ENCODE measurements around the gene ABHD5.

The ABHD5 gene

DNA sequence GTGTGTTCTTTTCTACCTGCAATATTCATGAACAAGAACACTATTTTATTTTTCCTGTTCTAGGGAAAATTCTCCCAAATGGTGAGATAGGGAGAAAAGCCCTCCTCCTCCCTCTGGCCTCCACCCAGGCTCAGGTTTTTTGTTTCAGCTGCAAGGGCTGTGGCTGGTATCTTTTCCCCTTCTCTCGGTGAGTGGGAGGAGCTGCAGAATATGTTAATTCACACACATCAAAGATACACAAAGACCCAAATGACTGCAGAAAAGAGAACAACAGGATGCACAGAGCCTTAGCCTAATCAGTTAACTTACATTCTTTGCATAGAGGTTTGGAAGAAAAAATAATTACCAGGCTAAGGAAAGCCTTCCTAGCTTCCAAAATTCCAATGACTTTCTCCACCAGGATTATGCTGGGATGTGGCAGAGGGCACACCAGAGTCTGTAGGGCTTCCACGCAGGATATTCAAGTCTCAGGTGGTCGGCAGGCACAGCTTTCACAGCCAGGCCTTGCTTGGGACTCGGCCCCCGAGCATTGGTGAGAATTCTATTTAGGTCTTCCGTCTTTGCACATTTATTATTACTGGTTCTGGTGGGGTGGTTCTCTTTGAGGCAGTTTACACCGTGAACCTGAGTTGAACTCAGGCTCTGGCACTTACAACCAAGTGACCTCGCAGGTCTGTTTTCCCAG lies 64.9 kb downstream of the ABHD5 start:
- DNase-seq (ENCODE audit: low read depth) = no peak

DNA sequence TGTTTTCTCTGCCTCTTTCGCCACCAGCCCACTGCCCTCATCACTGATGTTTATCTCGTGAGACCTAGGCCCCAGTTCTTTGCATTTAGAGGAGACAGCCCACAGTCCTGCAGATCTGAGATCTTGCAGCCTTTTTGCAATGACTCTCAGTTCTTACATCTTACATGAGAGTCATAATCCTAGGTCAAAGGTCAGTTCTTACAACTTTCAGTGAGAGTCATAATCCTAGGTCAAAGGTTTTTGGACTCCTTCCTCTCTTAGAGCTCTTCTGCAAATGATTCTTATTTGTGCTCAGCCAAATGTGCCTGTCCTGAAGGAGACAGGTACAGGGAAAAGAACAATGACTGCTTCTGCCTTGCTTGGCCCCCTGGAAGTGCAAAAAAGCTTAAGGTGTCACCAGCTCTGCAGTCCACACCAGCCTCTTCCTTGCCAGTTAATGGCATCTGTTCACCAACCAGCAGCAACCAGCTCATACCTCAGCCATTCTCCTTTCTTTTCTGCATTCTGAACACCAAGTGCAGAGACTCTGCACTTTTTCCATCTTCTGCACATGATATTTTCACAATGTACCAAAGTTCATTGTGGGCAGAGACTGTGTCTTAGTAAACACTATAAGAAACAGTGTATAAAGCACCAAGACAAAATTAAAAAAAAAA lies 67.1 kb downstream of the ABHD5 start:
- no peak for DNase-seq (ENCODE audit: low read depth)

DNA sequence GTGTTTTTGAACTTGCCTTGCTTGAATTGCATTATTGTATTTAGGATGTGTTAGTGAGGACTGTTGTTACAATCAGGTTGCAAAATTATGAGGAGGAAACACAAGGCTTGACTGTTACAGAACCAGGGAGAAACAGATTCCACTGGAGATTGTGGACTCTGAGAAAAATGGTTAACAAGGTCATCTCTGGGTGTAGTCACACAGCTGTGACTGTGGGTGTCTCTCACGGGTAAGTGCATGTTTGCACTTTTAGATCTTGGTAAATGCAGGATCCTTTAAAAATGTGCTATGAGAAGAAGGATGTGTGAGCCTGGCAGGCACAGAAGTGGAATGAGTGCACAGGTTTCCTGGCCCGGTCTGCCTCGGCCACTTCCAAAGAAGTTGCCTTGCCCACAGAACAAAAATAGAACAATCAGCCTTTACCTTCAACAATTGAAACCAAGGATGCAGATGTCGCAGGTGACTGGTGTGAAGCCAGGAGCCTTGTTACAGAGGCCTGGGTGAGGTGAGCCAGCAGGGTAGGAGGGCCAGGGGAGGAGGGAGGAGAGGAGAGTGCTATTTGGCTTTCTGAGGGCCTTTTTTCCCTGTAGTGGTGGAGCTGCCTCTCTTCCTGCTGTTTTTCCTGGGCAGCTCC lies 68.0 kb downstream of the ABHD5 start:
- no peak for DNase-seq (ENCODE audit: low read depth)

DNA sequence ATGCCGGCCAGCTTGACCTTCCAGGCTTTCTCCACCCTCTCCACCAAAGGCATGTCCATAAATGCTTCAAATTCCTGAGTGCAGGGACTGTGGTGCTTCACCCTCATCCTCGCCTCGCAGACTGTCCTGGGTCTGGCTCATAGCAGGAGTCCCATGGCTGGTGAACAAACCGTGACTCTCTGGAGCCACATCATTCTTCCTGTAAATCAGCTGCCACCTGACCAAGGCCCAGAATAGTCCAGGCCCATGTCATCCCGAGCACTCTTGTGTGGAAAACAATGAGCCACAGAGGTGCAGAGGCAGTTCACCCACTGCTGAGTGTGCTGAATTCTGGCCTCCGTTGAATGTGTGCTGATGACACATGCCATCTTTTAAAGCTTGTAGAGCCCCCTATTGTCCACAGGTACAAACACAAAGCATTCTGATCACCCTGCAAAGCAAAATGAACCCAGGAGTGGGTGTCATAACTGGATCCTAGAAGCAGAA lies 68.6 kb downstream of the ABHD5 start:
- peak; percentile 38 for DNase-seq (ENCODE audit: low read depth)

DNA sequence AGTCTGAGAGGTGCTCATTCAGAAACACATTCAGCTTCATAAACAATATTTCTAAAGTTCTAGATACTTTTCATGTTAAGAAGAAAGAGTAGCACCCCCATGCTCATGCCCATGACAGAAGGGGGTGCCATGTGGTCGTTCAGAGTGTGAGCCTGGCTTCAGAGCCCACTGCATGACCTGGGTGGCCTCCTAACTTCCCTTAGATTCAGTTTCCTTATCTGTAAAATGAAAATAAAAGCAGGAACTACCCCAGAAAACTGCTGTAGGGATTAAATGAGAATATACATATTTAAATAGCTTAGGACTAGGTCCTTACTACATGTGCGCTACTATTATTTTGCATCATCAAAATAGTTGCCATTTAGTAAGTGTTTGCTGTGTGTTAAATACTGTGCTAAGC lies 69.2 kb downstream of the ABHD5 start:
- no peak for DNase-seq (ENCODE audit: low read depth)

DNA sequence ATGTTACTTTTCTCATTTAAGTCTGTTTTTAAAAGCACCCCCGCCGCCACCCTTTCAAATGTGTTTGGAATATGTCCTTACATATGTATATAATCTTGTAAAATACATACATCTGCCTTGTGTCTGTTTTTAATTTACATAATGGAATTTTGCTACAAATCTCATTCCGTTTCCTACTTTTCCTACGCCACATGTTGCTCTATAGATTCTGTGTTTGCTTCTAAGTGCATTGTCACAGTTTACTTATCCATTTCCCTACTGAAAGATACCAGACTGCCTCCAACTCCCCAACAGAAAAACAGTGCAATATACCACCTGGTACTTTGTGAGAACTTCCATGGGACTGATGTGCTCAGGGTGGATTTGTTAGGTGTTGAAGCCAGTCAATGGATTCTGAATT lies 70.2 kb downstream of the ABHD5 start:
- no peak for DNase-seq (ENCODE audit: low read depth)

DNA sequence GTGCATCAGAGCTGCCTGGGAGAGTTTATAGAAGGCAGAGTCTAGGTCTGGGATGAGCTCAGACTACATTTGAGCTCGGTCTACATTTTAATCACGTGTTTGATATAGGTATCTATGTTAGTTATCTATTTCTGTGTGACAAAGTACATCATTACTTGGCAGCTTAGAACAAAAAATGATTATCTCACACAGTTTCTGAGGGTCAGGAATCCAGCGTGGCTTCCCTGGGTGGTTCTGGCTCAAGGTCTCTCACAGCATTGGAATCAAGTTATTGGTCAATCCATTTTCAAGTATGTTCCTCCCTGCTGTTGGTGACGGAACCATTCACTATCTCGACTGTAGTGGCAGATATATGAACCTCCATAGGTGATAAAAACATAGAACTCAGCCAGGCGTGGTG lies 71.7 kb downstream of the ABHD5 start:
- no peak for DNase-seq (ENCODE audit: low read depth)

DNA sequence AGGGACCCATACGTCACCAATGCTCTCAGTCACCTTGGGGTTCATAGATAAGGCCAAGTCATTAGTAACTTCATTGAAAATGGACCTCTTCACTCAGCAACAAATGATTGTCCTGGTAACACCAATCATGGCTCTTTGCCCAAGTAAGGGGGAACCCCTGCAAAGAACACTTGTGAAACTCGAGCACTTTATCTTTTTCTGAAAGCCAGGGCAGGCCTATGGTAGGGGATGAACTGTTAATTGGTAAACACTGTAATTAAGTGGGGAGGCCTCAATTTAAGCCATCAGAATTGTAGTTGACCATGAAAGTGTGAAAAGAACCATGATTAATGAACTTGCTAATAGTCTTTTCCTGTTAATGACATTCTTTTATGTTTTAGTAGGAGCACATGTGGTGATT lies 73.3 kb downstream of the ABHD5 start:
- DNase-seq (ENCODE audit: low read depth) = no peak

DNA sequence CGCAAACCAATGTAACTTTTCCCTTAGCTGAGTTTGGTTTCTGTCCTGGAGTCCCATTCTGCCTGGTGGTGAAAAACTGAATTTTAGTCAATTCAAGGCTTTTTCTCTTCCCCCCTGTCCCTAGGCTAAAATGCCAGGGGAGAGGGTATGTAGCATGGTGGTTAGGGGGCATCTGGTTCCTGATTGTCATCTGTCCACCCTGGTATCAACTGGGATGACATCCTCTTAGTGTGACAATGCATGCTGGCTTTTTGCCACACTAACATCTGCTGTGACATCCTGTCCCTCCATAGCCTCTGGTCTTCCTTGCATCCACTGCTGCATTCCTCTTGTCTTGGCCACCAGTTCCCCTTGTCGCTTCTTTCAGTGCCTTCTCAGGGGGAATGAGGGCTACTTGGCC lies 73.7 kb downstream of the ABHD5 start:
- DNase-seq (ENCODE audit: low read depth) = no peak

DNA sequence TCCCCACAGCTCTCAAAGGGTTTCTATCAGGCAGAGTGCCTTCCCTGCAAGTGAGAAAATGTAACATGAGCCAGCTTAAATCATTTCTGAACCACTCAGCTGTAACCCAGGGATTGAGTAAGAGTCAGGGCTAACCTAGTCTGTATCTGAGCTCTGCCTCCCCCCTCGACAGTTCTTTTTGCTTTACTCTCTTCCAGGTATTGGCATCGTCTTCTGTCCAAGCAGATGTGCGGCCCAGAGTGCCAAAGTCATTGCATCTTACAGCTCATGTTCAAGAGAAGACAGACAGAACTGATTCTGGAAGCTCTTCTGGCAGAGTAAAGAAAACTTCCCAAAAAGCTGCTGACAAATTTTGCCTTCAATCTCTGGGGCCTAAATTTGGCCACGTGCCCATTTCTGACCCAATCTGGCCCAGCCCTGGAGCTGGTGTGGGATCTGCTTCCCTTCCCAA lies 74.8 kb downstream of the ABHD5 start:
- DNase-seq (ENCODE audit: low read depth) = peak; percentile 71

DNA sequence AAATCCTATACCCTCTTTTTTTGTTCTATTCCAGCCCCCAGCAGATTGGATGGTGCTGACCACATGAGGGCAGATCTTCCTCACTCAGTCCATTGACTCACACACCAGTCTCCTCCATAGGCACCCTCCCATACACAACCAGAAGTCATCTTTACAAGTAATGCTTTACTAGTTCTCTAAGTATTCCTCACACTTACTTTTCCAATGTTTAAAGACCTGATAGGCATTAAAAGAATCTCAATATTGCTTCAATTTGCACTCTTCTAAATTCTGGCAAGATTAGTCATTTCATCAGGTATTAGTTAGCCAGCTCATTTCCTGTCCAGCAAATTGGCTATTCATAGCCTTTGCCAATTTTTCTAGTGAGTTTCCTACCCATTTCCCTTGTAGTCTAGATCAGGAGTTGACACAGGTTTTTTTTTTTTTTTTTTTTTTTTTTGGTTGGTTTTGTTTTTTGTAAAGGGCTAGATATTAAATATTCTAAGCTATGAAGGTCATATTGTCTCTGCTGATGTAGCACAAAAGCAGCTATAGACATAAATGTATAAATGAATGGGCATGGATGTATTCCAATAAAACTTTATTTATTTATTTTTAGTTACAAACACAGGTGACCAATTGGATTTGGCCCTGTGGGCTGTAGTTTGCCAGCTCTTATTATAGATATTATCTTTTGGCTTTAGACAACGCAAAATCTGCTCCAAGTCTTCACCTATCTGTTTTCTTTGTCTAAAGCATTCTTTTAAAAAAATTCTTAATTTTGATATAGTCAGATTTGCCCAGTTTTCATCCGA lies 76.1 kb downstream of the ABHD5 start:
- DNase-seq (ENCODE audit: low read depth) = peak; percentile 34

DNA sequence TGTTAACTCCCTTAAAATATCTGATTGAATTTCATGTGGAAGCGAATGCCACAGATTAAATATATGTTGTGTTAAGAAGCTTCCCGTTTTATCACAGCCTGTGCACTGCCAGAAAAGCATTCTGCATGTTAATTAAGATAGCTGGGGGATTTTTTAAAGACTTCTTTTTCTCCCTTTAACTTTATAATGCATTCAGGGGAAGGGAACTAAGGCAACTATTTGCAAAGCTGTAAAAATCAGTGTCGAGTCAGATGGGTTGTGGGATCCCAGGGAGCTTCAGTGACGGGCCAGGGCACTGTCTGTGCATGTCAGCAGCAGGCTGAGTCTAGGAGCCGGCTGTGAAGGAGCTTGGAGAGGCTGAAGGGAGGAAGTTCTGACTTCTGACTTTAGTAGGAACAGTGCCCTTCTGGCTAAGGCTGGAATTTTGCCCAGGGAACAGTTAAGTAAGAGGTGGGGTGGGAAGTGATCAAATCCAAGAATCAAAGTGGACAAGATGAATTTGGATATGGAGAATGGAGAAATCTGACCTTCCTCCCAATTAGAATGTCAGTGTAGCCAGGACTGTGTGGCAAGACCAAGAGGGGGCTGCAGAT lies 77.7 kb downstream of the ABHD5 start:
- peak; percentile 98 for DNase-seq (ENCODE audit: low read depth)

DNA sequence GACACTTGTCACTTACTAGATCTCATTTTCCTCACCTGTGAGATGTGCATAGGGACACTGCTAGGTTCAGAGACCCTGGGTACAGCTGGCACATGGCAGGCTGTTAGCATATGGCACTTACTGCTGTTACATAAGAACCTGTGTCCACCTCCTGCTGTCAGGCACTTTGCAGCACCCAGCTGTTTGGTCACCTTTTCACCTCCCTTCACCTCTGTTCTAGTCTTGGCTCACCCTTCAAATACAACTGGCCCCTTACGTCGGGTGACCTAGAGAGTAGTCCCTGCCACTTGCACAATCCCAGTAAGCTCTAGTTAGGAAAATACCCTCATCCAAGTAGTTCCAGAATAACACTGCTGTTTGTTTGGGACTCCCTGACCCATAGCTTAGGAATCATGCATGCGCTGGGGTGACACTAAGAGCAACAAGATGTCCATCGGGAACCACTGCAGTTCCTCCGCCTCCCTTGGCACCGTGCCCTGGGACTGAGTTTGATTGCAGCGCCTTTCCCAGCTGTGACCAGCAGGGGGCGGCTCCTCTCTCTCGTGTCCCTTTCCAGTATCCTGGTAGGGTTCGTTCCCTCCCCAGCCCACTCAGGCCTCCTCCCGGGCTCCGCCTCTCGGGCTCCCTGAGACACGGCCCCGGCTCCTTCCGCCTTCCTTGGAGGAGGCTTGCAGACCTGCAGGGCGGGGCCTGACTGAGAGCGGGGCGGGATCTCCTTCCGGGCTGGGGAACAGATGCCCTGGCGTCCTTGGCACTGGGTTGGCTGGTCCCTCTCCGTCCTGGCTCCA lies 78.6 kb downstream of the ABHD5 start:
- DNase-seq (ENCODE audit: low read depth) = peak; percentile 97

DNA sequence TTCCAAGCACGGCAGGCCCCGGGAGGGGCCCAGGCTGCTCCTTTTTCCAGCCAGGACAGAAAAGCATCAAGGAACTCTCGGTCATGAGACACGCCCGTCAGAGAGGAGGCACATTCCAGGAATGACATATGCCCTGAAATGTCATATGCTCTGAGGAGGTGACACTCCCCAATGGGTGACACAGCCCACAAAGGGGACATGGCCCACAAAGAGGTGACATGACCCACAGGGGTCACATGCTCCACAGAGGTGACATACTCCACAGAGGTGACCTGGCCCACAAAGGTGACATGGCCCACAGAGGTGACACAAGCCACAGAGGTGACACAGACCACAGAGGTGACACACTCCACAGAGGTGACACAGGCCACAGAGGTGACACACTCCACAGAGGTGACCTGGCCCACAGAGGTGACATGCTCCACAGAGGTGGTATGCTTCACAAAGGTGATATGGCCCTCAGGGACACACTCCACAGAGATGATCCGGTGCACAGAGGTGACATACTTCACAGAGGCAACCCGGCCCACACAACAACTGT lies 79.2 kb downstream of the ABHD5 start:
- no peak for DNase-seq (ENCODE audit: low read depth)

DNA sequence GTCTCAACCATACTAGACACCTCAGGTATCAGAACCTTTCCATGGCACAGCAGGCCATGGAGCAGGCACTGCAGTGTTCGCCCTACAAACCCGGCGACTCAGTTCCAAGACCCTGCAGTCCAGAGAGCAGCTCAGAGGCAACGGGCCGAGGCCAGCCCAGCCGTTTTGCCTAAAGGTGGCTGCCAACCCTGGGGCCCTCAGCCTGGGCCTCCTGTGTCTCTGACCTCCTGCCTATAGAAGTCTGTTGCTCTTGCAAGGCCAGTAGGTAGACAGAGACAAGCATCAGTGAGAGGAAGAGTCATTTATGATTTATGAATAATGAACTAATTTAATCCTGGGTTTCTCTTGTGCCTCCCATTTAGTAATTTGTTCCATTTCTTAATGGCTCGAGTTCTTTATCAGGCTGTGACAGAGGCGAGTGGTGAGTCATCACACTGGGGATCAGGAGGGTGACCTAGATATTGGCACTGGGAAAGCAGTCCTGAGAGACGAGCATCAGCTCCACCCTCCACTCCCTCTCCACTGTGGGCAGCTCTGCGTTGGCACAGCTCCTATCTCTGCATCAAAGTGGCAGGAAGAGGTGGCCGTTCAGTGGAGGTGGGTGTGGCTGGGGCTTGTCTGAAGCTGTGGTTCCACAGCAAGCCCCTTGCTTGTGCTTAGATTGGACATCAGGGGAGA lies 79.8 kb downstream of the ABHD5 start:
- peak; percentile 19 for DNase-seq (ENCODE audit: low read depth)

DNA sequence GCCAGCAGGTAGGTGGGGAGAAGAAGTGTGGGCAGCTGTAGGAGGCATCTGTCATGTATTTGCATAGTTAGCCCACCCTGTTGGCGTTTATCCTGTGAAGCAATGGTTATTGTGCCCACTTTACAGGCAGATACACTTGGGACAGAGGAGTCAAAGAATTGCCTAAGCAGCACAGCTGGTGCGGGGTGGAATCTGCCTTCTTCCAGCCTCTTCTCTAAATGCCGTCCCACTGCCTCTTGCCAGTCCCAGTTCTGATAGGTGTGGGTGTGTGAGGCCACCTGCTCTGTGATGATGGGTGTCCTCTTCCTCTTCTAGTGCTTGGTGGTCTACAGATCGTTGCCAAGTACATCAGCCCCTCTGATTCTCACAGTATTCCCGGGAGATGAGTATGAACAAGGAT lies 80.9 kb downstream of the ABHD5 start:
- no peak for DNase-seq (ENCODE audit: low read depth)

DNA sequence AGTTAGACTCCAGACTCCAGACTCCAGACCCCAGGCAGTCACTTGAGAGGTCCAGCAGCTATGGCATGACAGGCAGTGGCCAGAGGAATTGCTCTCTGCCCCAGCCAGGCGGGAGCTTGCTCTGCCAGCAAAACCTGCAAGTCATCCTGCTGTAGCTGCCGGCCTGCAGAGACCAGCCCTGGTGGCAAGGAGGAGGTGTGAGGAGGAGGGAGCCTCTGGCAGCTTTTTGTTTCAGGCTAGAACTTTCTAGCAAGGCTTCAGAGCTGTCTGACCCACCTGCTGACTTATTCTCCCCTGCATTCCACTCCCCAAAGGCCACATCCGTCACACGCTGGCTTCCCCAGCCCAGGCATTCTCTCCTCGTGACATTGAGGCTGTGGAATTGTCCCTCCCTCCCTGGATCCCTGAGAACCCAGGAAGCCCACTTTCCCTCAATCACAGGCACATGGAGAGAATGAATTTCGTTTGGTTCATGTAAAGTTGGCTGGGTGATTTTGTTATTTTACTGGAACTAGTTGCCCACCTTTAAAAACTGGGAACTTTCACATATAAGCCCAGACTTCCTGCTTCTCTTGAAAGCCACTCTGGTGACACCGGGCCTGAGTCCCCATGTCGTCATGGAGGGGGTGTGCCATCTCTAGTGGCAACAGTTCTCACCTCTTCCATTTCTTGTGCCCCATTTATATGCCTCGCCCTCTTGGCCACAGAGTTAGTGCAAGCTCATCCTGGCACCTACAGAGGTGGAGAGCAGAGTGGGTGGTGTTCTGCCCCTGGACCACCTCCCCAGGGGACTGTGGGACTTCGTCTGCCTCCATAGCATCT lies 82.7 kb downstream of the ABHD5 start:
- peak; percentile 63 for DNase-seq (ENCODE audit: low read depth)

DNA sequence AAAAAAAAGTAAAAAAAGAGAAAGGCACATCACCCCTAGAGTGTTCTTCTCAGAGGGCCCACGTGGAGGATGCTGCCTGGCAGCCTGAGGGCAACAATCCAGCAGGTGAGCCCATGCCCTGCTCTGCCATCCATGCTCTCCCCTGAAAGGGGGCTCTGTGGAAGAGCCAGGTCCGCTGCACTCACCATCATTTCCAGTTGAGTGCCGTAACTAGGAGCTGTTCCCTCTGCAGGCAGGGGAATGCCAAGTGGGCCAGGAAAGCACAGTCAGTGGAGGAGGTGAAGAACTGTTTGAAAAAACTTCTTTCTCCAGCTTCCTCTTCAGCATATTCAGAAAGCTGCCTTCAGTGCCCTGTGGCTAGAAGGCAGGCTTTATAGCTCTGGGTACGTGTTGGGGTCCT lies 84.1 kb downstream of the ABHD5 start:
- DNase-seq (ENCODE audit: low read depth) = no peak

DNA sequence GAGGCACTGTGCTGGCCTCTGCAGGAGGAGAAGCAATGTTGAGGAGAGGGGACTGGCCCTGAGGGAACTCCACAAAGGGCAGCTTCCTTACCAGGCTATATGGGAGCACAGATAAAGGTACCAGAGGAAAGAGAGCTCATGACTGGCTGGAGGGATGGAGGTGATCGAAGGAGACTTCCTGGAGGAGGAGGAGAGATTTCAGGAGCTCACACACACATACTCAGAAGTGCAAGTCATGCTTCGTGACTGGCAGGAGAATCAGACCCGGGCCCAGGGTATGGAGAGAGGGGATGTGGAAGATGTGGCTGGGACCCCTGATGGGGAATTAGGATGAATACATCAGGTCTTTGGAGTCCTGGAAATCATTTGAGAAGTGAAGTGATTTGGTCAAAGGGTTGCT lies 85.4 kb downstream of the ABHD5 start:
- DNase-seq (ENCODE audit: low read depth) = no peak

DNA sequence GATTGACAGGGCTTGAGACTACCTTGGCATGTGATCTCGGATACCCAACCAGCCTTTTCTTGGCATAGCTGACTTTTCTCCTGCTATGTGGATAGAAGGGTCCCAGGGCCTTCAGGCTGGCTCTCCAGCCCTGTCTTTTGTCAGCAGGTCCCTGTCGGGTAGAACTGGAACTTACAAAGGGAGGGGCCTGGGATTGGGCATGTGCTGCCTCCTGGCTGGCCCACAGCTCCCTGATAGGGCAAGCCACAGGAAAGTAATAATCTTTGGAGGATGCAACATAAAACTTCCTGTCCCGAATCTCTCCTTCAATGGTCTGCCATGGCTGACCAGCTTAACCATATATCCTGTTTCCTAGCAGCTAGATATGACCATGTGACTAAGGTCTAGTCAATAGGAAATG lies 89.1 kb downstream of the ABHD5 start:
- no peak for DNase-seq (ENCODE audit: low read depth)
